ENCODE results near the gene PRR5L.

- TF ChIP-seq CTCF (IDR thresholded peaks at IDR 0.05), result no peak
- no peak for TF ChIP-seq POLR2A (IDR thresholded peaks at IDR 0.05)
These were observed 81.9 kb downstream of the PRR5L start for GRCh38 chr11:36377759-36378564.
